Osteoblast (primary cell): ENCODE data around the gene NAB2. TPM values are rescaled to one million over a fixed set of nuclear protein-coding genes. Genes with fewer than 3 reads are reported as not detected.

Source experiments
- DNase-seq: peaks from one replicate; pipeline ENCODE4 v3.0.0; 2011; ENCODE audit warnings: low spot score, mixed read lengths; ENCODE audit not compliant: insufficient read length; ENCODE audit errors: missing footprints
- H2AFZ ChIP-seq: 2 replicates; pipeline ENCODE4 v1.6.0; 2011; ENCODE audit warnings: mild to moderate bottlenecking, low read length
- H3K27ac ChIP-seq: 2 replicates; pipeline ENCODE4 v1.5.1; 2011; ENCODE audit warnings: mild to moderate bottlenecking, low read depth, low read length, moderate library complexity
- H3K27me3 ChIP-seq: 2 replicates; pipeline ENCODE4 v1.6.0; 2012; ENCODE audit warnings: mild to moderate bottlenecking, control low read depth, inconsistent platforms, low read length, moderate library complexity; ENCODE audit not compliant: insufficient read depth
- H3K36me3 ChIP-seq: 2 replicates; pipeline ENCODE4 v1.5.1; 2011; ENCODE audit warnings: mild to moderate bottlenecking, low read length, control low read depth, moderate library complexity; ENCODE audit not compliant: insufficient read depth
- H3K4me1 ChIP-seq: 2 replicates; pipeline ENCODE4 v1.5.1; 2011; ENCODE audit warnings: mild to moderate bottlenecking, low read length, control low read depth, moderate library complexity; ENCODE audit not compliant: insufficient read depth
- H3K4me2 ChIP-seq: 2 replicates; pipeline ENCODE4 v1.6.0; 2011; ENCODE audit warnings: mild to moderate bottlenecking, low read length; ENCODE audit not compliant: insufficient read depth
- H3K4me3 ChIP-seq: fragments of 200-600 bp; sonication (generic); 3 replicates; pipeline ENCODE4 v1.5.1; 2012; ENCODE audit warnings: mild to moderate bottlenecking, low read length, inconsistent platforms; ENCODE audit not compliant: insufficient read depth
- H3K79me2 ChIP-seq: 2 replicates; pipeline ENCODE4 v1.6.0; 2012; ENCODE audit warnings: mild to moderate bottlenecking, low read length, control low read depth, inconsistent platforms; ENCODE audit not compliant: insufficient read depth
- H3K9me3 ChIP-seq: 2 replicates; pipeline ENCODE4 v1.5.1; 2011; ENCODE audit warnings: low read depth, low read length, control low read depth
- H4K20me1 ChIP-seq: 2 replicates; pipeline ENCODE4 v1.6.0; 2012; ENCODE audit warnings: mild to moderate bottlenecking, low read length, control low read depth; ENCODE audit not compliant: insufficient read depth
- CTCF ChIP-seq: IDR thresholded peaks from 2 replicates; pipeline ENCODE4 v1.5.1; 2011; ENCODE audit warnings: mild to moderate bottlenecking, low read depth, low read length, moderate library complexity; ENCODE audit errors: extremely low read depth
- total RNA-seq: library from RNA; depleted of rRNA; stranded (reverse); fragments of >200 nt; gene quantifications from 2 replicates; pipeline ENCODE4 v1.2.3, GENCODE V29; 2012

The NAB2 gene
- total RNA-seq, 1 donor, result 70.9 TPM

DNA sequence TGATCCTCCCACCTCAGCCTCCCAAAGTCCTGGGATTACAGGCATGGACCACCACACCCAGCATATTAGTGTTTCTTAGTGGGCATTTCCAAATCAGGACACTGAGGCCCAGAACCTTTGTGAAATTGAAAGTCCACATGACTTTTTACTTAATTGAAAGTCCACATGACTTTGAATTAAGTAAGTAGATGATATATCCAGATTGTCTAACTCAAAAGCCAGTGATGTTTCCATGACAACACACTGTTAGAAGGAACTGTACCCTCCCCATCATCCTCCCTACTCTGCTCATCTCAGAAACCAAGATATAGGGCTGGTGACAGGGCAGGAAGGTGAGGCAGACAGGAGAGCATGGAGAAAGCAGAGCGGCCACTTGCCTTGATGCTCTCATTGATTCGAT, 46.2 kb upstream of the NAB2 start:
- Histone ChIP-seq H3K36me3 (no peaks in the 10 kb centered on the region), H3K9me3 (no peaks in the 10 kb centered on the region), H3K27ac (no peak overlapping the region), H3K79me2 (no peaks in the 10 kb centered on the region), H3K4me2 (no peak overlapping the region), H2AFZ (no peak overlapping the region), H3K4me3 (no peak overlapping the region), H4K20me1 (no peaks in the 10 kb centered on the region), H3K4me1 (peaks cover 4% of the 10 kb centered on the region), H3K27me3 (peaks cover 41% of the 10 kb centered on the region)
- TF ChIP-seq CTCF, result no peak
- no peak for DNase-seq

DNA sequence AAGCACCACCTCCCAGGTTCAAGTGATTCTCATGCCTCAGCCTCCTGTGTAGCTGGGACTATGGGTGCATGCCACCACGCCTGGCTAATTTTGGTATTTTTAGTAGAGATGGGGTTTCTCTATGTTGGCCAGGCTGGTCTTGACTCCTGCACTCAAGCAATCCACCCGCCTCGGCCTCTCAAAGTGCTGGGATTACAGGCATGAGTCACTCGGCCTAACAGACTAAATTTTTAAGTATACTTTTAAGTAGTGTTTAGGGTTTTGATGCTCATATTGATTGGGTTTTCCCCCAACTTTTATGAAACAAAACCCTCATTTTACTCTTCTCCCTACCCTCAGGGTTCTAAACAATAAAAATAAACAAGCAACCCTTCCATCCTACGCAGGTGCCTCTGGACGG, 44.4 kb upstream of the NAB2 start:
- DNase-seq, result no peak
- no peak overlapping the region for H2AFZ ChIP-seq
- peaks cover 38% of the 10 kb centered on the region for H3K27me3 ChIP-seq
- H3K4me2 ChIP-seq, result no peak overlapping the region
- H3K36me3 ChIP-seq, result no peaks in the 10 kb centered on the region
- no peak overlapping the region for H3K4me3 ChIP-seq
- peaks cover 10% of the 10 kb centered on the region for H3K4me1 ChIP-seq
- H3K9me3 ChIP-seq, result no peaks in the 10 kb centered on the region
- H3K27ac ChIP-seq, result no peak overlapping the region
- no peak for TF ChIP-seq CTCF
- H4K20me1 ChIP-seq, result no peaks in the 10 kb centered on the region
- no peaks in the 10 kb centered on the region for H3K79me2 ChIP-seq

- Histone ChIP-seq H3K9me3 (no peaks in the 10 kb centered on the region), H3K27ac (no peak overlapping the region), H3K4me2 (no peak overlapping the region), H4K20me1 (no peaks in the 10 kb centered on the region), H3K79me2 (no peaks in the 10 kb centered on the region), H3K27me3 (peaks cover 34% of the 10 kb centered on the region), H2AFZ (no peak overlapping the region), H3K4me1 (peaks cover 10% of the 10 kb centered on the region), H3K36me3 (no peaks in the 10 kb centered on the region), H3K4me3 (no peak overlapping the region)
- DNase-seq, result no peak
- TF ChIP-seq CTCF, result no peak
These were observed 44.0 kb upstream of the NAB2 start for GRCh38 chr12:57044889-57045288.

GRCh38 chr12:57046086-57046791, 42.7 kb upstream of the NAB2 start:
- no peak for TF ChIP-seq CTCF
- H3K27me3 ChIP-seq, result peaks cover 23% of the 10 kb centered on the region
- H3K79me2 ChIP-seq, result no peaks in the 10 kb centered on the region
- H3K36me3 ChIP-seq, result no peaks in the 10 kb centered on the region
- DNase-seq, result no peak
- peaks cover 10% of the 10 kb centered on the region for H3K4me1 ChIP-seq
- H3K4me3 ChIP-seq, result no peak overlapping the region
- H3K27ac ChIP-seq, result no peak overlapping the region
- H3K9me3 ChIP-seq, result no peaks in the 10 kb centered on the region
- H3K4me2 ChIP-seq, result no peak overlapping the region
- no peaks in the 10 kb centered on the region for H4K20me1 ChIP-seq
- H2AFZ ChIP-seq, result no peak overlapping the region
